Activated CD4-positive, alpha-beta T cell treated with anti-CD3 and anti-CD28 coated beads for 1 hour (primary cell): ENCODE results near the gene ENTPD8.

Source experiments
- DNase-seq: peaks from one replicate; pipeline ENCODE4 v3.0.0-alpha.2; 2020

ENTPD8 gene

GRCh38 chr9:137445930-137446431 is 4.8 kb upstream of the ENTPD8 start:
- DNase-seq = no peak

- peak; percentile 75 for DNase-seq
These were observed 4.2 kb upstream of the ENTPD8 start for GRCh38 chr9:137445275-137445807.

- no peak for DNase-seq
These were observed 3.1 kb upstream of the ENTPD8 start for GRCh38 chr9:137444106-137444790.

GRCh38 chr9:137441935-137442321 is 771 bp upstream of the ENTPD8 start:
- DNase-seq = no peak

- no peak for DNase-seq
These were observed 1.9 kb downstream of the ENTPD8 start for GRCh38 chr9:137439158-137439714.

GRCh38 chr9:137438591-137439157 is 2.5 kb downstream of the ENTPD8 start:
- no peak for DNase-seq

GRCh38 chr9:137437691-137438590 is 3.2 kb downstream of the ENTPD8 start:
- DNase-seq = no peak

- DNase-seq = no peak
These were observed 4.2 kb downstream of the ENTPD8 start for GRCh38 chr9:137436761-137437600.

GRCh38 chr9:137435980-137436760 is 5.0 kb downstream of the ENTPD8 start:
- no peak for DNase-seq

GRCh38 chr9:137435381-137435891 is 5.7 kb downstream of the ENTPD8 start:
- DNase-seq = no peak

GRCh38 chr9:137434498-137435380 is 6.4 kb downstream of the ENTPD8 start:
- DNase-seq = no peak

GRCh38 chr9:137433916-137434431 is 7.2 kb downstream of the ENTPD8 start:
- no peak for DNase-seq

GRCh38 chr9:137433349-137433915 is 7.7 kb downstream of the ENTPD8 start:
- no peak for DNase-seq

- no peak for DNase-seq
These were observed 8.3 kb downstream of the ENTPD8 start for GRCh38 chr9:137432687-137433348.

GRCh38 chr9:137431416-137431931 is 9.7 kb downstream of the ENTPD8 start:
- DNase-seq = no peak

GRCh38 chr9:137430723-137431415 is 10.3 kb downstream of the ENTPD8 start:
- DNase-seq = no peak

GRCh38 chr9:137429974-137430722 is 11.0 kb downstream of the ENTPD8 start:
- no peak for DNase-seq
